ENCODE data around the gene CD300LF.

CD300LF gene

GRCh38 chr17:74752822-74753401, 40.2 kb upstream of the CD300LF start:
- no peak overlapping the region for H3K4me3 ChIP-seq (ENCODE audit: control insufficient read depth, low read depth, low read length)
- no peak for DNase-seq (ENCODE audit: low read depth)

GRCh38 chr17:74752415-74752814, 39.7 kb upstream of the CD300LF start:
- DNase-seq (ENCODE audit: low read depth): no peak
- no peak for TF ChIP-seq CTCF (IDR thresholded peaks at IDR 0.05; ENCODE audit: control insufficient read depth, insufficient read depth, low read depth, low read length, missing control alignments)
- H3K4me3 ChIP-seq (ENCODE audit: control insufficient read depth, low read depth, low read length): no peak overlapping the region

More at GRCh38 chr17:74752822-74753401, 40.2 kb upstream of the CD300LF start:
- no peak for TF ChIP-seq CTCF (IDR thresholded peaks at IDR 0.05; ENCODE audit: control insufficient read depth, insufficient read depth, low read depth, low read length, missing control alignments)

- no peak for TF ChIP-seq CTCF (IDR thresholded peaks at IDR 0.05; ENCODE audit: control insufficient read depth, insufficient read depth, low read depth, low read length, missing control alignments)
- no peak overlapping the region for H3K4me3 ChIP-seq (ENCODE audit: control insufficient read depth, low read depth, low read length)
- no peak for DNase-seq (ENCODE audit: low read depth)
Measured at GRCh38 chr17:74750327-74751069, 37.8 kb upstream of the CD300LF start.

- no peak for TF ChIP-seq CTCF (IDR thresholded peaks at IDR 0.05; ENCODE audit: control insufficient read depth, insufficient read depth, low read depth, low read length, missing control alignments)
- no peak for DNase-seq (ENCODE audit: low read depth)
- peak overlapping the region; percentile 46 for H3K4me3 ChIP-seq (ENCODE audit: control insufficient read depth, low read depth, low read length)
Measured at GRCh38 chr17:74750039-74750326, 37.3 kb upstream of the CD300LF start.

- no peak for DNase-seq (ENCODE audit: low read depth)
- no peak for TF ChIP-seq CTCF (IDR thresholded peaks at IDR 0.05; ENCODE audit: control insufficient read depth, insufficient read depth, low read depth, low read length, missing control alignments)
- H3K4me3 ChIP-seq (ENCODE audit: control insufficient read depth, low read depth, low read length): peak overlapping the region; percentile 46
Measured at GRCh38 chr17:74749279-74750038, 36.7 kb upstream of the CD300LF start.

- peak; percentile 55 for DNase-seq (ENCODE audit: low read depth)
- H3K4me3 ChIP-seq (ENCODE audit: control insufficient read depth, low read depth, low read length): peak within 1 kb of the TSS; percentile 52
- TF ChIP-seq CTCF (IDR thresholded peaks at IDR 0.05; ENCODE audit: control insufficient read depth, insufficient read depth, low read depth, low read length, missing control alignments): peak; percentile 18
Measured at GRCh38 chr17:74748529-74749278, 36.0 kb upstream of the CD300LF start, which contains the start of gene NHERF1. Gene NHERF1, plus strand, starts transcription at chr17:74748628. Its CDS starts 219 bp downstream, at chr17:74748847.
